Tibial artery (tissue), 4 donors: Measurements from ENCODE around the gene GIMAP7.

Experiments used
- DNase-seq, 2 donors: peaks; one replicate each; pipeline ENCODE4 v3.0.0-alpha.2; 2019
- H3K27ac ChIP-seq, 2 donors: fragments of 200-600 bp; sonication (generic) in 1 of 2; 1 replicate in 1 of 2; 2 replicates in 1 of 2; pipeline ENCODE4 v1.5.1; 2018 to 2019; ENCODE audit warnings: mild to moderate bottlenecking in 1 of 2
- H3K27me3 ChIP-seq, 2 donors: fragments of 200-600 bp; sonication (generic) in 1 of 2; one replicate each; pipeline versions ENCODE4 v1.5.1 to v1.6.0; 2016 to 2019
- H3K36me3 ChIP-seq, 3 donors: fragments of 200-600 bp; sonication (generic) in 2 of 3; one replicate each; pipeline ENCODE4 v1.5.1; 2016 to 2019; ENCODE audit warnings: mild to moderate bottlenecking in 2 of 3
- H3K4me1 ChIP-seq, 4 donors: fragments of 200-600 bp; sonication (generic) in 2 of 4; 1 replicate in 3 of 4; 2 replicates in 1 of 4; pipeline ENCODE4 v1.5.1; 2016 to 2019
- H3K4me3 ChIP-seq, 2 donors: fragments of 200-600 bp; sonication (generic) in 1 of 2; 1 replicate in 1 of 2; 2 replicates in 1 of 2; pipeline ENCODE4 v1.5.1; 2018 to 2019; ENCODE audit warnings: mild to moderate bottlenecking in 2 of 2
- H3K9me3 ChIP-seq, 3 donors: fragments of 200-600 bp; sonication (generic) in 1 of 3; one replicate each; pipeline ENCODE4 v1.5.1; 2016 to 2019
- intact Hi-C: fragments of 100-400 bp; cut with DNase I; formaldehyde crosslinking; loops from one replicate; pipeline ENCODE4 v1.15.0; 2023; ENCODE audit warnings: low total_unique reads
- TF ChIP-seq, protein P1 (sequence below), 2 experiments: fragments of 200-600 bp in 1 of 2; fragments of 450-650 bp in 1 of 2; IDR thresholded peaks; one replicate each; pipeline ENCODE4 v1.5.1; 2017 to 2019; ENCODE audit warnings: antibody characterized with exemption in 2 of 2, mild to moderate bottlenecking in 1 of 2, moderate library complexity in 1 of 2

GIMAP7 gene

DNA sequence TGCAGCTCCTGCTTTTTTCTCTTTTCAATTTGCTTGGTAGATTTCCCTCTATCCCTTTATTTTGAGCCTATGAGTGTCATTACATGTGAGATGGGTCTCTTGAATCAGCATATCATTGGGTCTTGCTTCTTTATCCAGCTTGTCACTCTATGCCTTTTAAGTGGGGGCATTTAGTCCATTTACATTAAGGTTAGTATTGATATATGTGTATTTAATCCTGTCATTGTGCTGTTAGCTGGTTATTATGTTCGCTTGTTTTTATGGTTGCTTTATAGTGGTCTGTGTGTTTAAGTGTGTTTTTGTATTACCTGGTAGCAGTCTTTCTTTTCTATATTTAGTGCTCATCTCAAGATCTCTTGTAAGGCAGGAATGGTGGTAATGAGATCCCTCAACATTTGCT, 17.0 kb downstream of the GIMAP7 start:
- DNase-seq: no peak
- Histone ChIP-seq H3K4me1 (no peaks in the 10 kb centered on the region), H3K4me3 (no peak overlapping the region), H3K27ac (no peak overlapping the region), H3K36me3 (no peaks in the 10 kb centered on the region), H3K27me3 (no peaks in the 10 kb centered on the region), H3K9me3 (no peaks in the 10 kb centered on the region)
- TF ChIP-seq, protein P1, sequence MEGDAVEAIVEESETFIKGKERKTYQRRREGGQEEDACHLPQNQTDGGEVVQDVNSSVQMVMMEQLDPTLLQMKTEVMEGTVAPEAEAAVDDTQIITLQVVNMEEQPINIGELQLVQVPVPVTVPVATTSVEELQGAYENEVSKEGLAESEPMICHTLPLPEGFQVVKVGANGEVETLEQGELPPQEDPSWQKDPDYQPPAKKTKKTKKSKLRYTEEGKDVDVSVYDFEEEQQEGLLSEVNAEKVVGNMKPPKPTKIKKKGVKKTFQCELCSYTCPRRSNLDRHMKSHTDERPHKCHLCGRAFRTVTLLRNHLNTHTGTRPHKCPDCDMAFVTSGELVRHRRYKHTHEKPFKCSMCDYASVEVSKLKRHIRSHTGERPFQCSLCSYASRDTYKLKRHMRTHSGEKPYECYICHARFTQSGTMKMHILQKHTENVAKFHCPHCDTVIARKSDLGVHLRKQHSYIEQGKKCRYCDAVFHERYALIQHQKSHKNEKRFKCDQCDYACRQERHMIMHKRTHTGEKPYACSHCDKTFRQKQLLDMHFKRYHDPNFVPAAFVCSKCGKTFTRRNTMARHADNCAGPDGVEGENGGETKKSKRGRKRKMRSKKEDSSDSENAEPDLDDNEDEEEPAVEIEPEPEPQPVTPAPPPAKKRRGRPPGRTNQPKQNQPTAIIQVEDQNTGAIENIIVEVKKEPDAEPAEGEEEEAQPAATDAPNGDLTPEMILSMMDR (IDR thresholded peaks at IDR 0.05): no peak
- intact Hi-C loops: no loop called here

- intact Hi-C loops: no loop called here
Observed at GRCh38 chr7:150538259-150538658, 23.6 kb downstream of the GIMAP7 start.

GRCh38 chr7:150553163-150553562, 38.5 kb downstream of the GIMAP7 start:
- H3K27ac ChIP-seq: no peak overlapping the region
- intact Hi-C loops: no loop called here
- TF ChIP-seq, protein P1 (IDR thresholded peaks at IDR 0.05): no peak

More at GRCh38 chr7:150538259-150538658, 23.6 kb downstream of the GIMAP7 start:
- no peak overlapping the region for H3K4me3 ChIP-seq
- H3K27ac ChIP-seq: no peak overlapping the region
- no peaks in the 10 kb centered on the region for H3K4me1 ChIP-seq
- no peak for DNase-seq
- no peaks in the 10 kb centered on the region for H3K36me3 ChIP-seq
- no peaks in the 10 kb centered on the region for H3K27me3 ChIP-seq
- TF ChIP-seq, protein P1 (IDR thresholded peaks at IDR 0.05): no peak
- peaks cover 0 to 25% (median 17%) of the 10 kb centered on the region in 3 donors for H3K9me3 ChIP-seq

DNA sequence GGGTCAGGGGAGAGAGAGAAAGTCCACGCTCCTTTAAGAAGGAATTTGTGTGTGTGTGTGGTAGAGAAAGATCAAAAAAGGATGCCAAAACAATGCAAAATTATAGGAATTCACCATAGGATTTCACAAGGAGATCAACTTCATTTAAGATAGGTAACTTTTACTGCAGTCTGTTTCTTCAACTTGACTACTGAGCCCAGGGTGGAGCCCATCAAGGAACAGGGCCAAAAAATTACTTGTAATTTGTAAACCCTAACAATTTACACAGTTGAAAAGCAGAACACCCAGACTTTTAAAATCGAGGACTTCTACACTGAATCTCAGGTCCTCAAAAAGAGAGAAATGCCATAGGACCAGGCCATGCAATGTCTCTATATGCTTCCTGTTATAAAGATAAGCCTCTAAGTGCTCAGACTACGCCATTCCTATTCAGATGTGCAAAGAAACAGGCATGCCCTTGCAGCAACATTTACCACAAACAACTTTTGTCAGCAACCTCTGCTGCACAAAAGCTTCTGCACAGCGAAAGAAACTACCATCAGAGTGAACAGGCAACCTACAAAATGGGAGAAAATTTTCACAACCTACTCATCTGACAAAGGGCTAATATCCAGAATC, 42.0 kb downstream of the GIMAP7 start:
- intact Hi-C loops: no loop called here
- no peaks in the 10 kb centered on the region for H3K27me3 ChIP-seq
- H3K9me3 ChIP-seq: peaks cover 0 to 6% (median 3%) of the 10 kb centered on the region in 3 donors
- TF ChIP-seq, protein P1 (IDR thresholded peaks at IDR 0.05): no peak
- no peak overlapping the region for H3K27ac ChIP-seq
- H3K4me1 ChIP-seq: no peaks in the 10 kb centered on the region
- H3K4me3 ChIP-seq: no peak overlapping the region
- H3K36me3 ChIP-seq: no peaks in the 10 kb centered on the region
- no peak for DNase-seq

More at GRCh38 chr7:150553163-150553562, 38.5 kb downstream of the GIMAP7 start:
- no peak for DNase-seq
- Histone ChIP-seq H3K9me3 (peaks cover 0 to 5% (median 3%) of the 10 kb centered on the region in 3 donors), H3K27me3 (no peaks in the 10 kb centered on the region), H3K4me1 (no peaks in the 10 kb centered on the region), H3K36me3 (no peaks in the 10 kb centered on the region), H3K4me3 (no peak overlapping the region)

DNA sequence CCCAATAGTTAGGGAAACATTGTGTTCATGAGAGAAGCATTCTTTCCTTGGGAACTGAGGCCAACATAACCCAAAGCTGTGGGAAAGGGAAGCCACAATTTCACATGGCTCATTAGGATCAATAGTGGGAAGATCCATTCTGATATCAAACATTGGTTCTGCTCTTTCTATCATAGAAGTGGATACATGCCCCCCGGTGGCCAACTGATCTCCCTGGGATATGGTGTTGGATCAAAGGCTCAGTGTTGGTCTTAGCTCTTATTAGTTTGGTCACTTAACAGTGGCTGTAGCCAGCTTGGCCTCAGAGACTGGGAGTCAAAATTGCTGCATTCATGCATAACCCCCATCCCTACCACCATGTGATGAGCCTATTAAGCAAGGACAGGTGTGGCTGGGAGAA, 45.8 kb downstream of the GIMAP7 start:
- Histone ChIP-seq H3K27me3 (no peaks in the 10 kb centered on the region), H3K27ac (no peak overlapping the region), H3K36me3 (no peaks in the 10 kb centered on the region), H3K4me1 (no peaks in the 10 kb centered on the region), H3K4me3 (no peak overlapping the region), H3K9me3 (peaks cover 0 to 6% (median 0%) of the 10 kb centered on the region in 3 donors)
- intact Hi-C loops: no loop called here
- no peak for DNase-seq
- TF ChIP-seq, protein P1 (IDR thresholded peaks at IDR 0.05): no peak
